ENCODE data around the gene NACAD.

- TF ChIP-seq CTCF (IDR thresholded peaks at IDR 0.05; ENCODE audit: low read depth, low read length, poor library complexity, severe bottlenecking) (no peak), EZH2phosphoT487 (IDR thresholded peaks at IDR 0.05; ENCODE audit: borderline replicate concordance, low read length) (no peak)
These were observed 35.3 kb upstream of the NACAD start for GRCh38 chr7:45123913-45124710.

Measured in DOHH2 (cell line).